GM23338 (cell line): ENCODE data around the gene DGKD. TPM values are rescaled to one million over a fixed set of nuclear protein-coding genes. Genes with fewer than 3 reads are reported as not detected.

Source experiments
- ATAC-seq: fragments of 200-7000 bp; cut with Tn5 transposase; 3 replicates; pipeline ENCODE4 v1.9.1; 2020
- DNase-seq: peaks from one replicate; pipeline ENCODE4 v3.0.0-alpha.2; 2015; ENCODE audit warnings: low spot score
- H2AFZ ChIP-seq: fragments of 200-600 bp; sonication (generic); 2 replicates; pipeline ENCODE4 v1.8.0; 2016; ENCODE audit warnings: antibody characterized with exemption, mild to moderate bottlenecking, moderate library complexity
- H3F3A ChIP-seq: fragments of 200-600 bp; sonication (generic); replicated peaks from 2 replicates; pipeline ENCODE4 v1.8.0; 2017; ENCODE audit warnings: antibody characterized with exemption, mixed run types, low read depth
- H3K27ac ChIP-seq: fragments of 200-600 bp; sonication (generic); 2 replicates; pipeline ENCODE4 v1.6.1; 2016; ENCODE audit warnings: low read depth
- H3K27me3 ChIP-seq: fragments of 200-600 bp; sonication (generic); 2 replicates; pipeline ENCODE4 v1.8.0; 2016; ENCODE audit warnings: mild to moderate bottlenecking, mixed run types, moderate library complexity; ENCODE audit not compliant: insufficient read depth
- H3K36me3 ChIP-seq: fragments of 200-600 bp; sonication (generic); 2 replicates; pipeline ENCODE4 v1.8.0; 2016; ENCODE audit warnings: mild to moderate bottlenecking; ENCODE audit not compliant: insufficient read depth
- H3K4me1 ChIP-seq: fragments of 200-600 bp; sonication (generic); 2 replicates; pipeline ENCODE4 v1.8.0; 2016; ENCODE audit warnings: mild to moderate bottlenecking, moderate library complexity; ENCODE audit not compliant: insufficient read depth
- H3K4me2 ChIP-seq: fragments of 200-600 bp; sonication (generic); 2 replicates; pipeline ENCODE4 v1.7.1; 2017; ENCODE audit warnings: mixed run types
- H3K4me3 ChIP-seq: fragments of 200-600 bp; sonication (generic); 2 replicates; pipeline ENCODE4 v1.6.1; 2016; ENCODE audit warnings: mixed run types
- H3K79me2 ChIP-seq: fragments of 200-600 bp; sonication (generic); replicated peaks from 2 replicates; pipeline ENCODE4 v1.8.0; 2017; ENCODE audit warnings: mild to moderate bottlenecking; ENCODE audit not compliant: insufficient read depth
- H3K9me2 ChIP-seq: fragments of 200-600 bp; sonication (generic); 2 replicates; pipeline ENCODE4 v1.8.0; 2017; ENCODE audit not compliant: insufficient read depth
- H4K20me1 ChIP-seq: fragments of 200-600 bp; sonication (generic); replicated peaks from 2 replicates; pipeline ENCODE4 v1.8.0; 2017; ENCODE audit warnings: mild to moderate bottlenecking; ENCODE audit not compliant: insufficient read depth
- H3K27ac Mint-ChIP-seq: 2 replicates; pipeline ENCODE4 v1.8.0; 2020; ENCODE audit warnings: inconsistent platforms, mild to moderate bottlenecking, moderate library complexity, mixed read lengths
- H3K27me3 Mint-ChIP-seq: 3 replicates; pipeline ENCODE4 v1.8.0; 2022; ENCODE audit warnings: low read depth, mild to moderate bottlenecking, moderate library complexity, mixed read lengths, inconsistent platforms; ENCODE audit not compliant: insufficient read depth, poor library complexity
- H3K36me3 Mint-ChIP-seq: 3 replicates; pipeline ENCODE4 v1.8.0; 2021; ENCODE audit warnings: low read depth, mild to moderate bottlenecking, inconsistent platforms, moderate library complexity, mixed read lengths
- H3K4me1 Mint-ChIP-seq: 3 replicates; pipeline ENCODE4 v1.8.0; 2020; ENCODE audit warnings: mild to moderate bottlenecking, inconsistent platforms, mixed read lengths
- H3K4me3 Mint-ChIP-seq: 3 replicates; pipeline ENCODE4 v1.8.0; 2021; ENCODE audit warnings: moderate library complexity, mild to moderate bottlenecking, inconsistent platforms, mixed read lengths
- H3K9me3 Mint-ChIP-seq: 3 replicates; pipeline ENCODE4 v1.8.0; 2020; ENCODE audit warnings: moderate library complexity, mild to moderate bottlenecking, inconsistent platforms, mixed read lengths
- CREB1 ChIP-seq: fragments of 250-450 bp; sonication (Bioruptor Pico); IDR thresholded peaks from 2 replicates; pipeline ENCODE4 v1.5.0; 2020; ENCODE audit warnings: low read depth, mild to moderate bottlenecking, moderate library complexity
- CTCF ChIP-seq, 2 experiments: fragments of 200-600 bp in 1 of 2; sonication (generic) in 1 of 2; conservative IDR thresholded peaks; 2 replicates each; pipeline versions ENCODE4 v1.5.1 to v1.6.1; 2016 to 2017; ENCODE audit warnings: antibody characterized with exemption in 2 of 2, low read depth in 2 of 2, mild to moderate bottlenecking in 2 of 2, moderate library complexity in 1 of 2
- EZH2 ChIP-seq: fragments of 200-600 bp; sonication (generic); IDR thresholded peaks from one replicate; pipeline ENCODE4 v1.8.0; 2017; ENCODE audit warnings: antibody characterized with exemption, mild to moderate bottlenecking, low read depth; ENCODE audit not compliant: unreplicated experiment
- EZH2phosphoT487 ChIP-seq: fragments of 200-600 bp; sonication (generic); IDR thresholded peaks from one replicate; pipeline ENCODE4 v1.8.1; 2018; ENCODE audit warnings: antibody characterized with exemption; ENCODE audit not compliant: unreplicated experiment
- JUNB ChIP-seq: IDR thresholded peaks from one replicate; pipeline ENCODE4 v1.6.1; 2016; ENCODE audit warnings: antibody characterized with exemption; ENCODE audit not compliant: unreplicated experiment
- NANOG ChIP-seq: IDR thresholded peaks from 2 replicates; pipeline ENCODE4 v1.6.1; 2016; ENCODE audit warnings: antibody characterized with exemption, borderline replicate concordance
- POLR2AphosphoS5 ChIP-seq: IDR thresholded peaks from 2 replicates; pipeline ENCODE4 v1.6.1; 2016; ENCODE audit warnings: antibody characterized with exemption, low read depth
- STAT1 ChIP-seq: IDR thresholded peaks from one replicate; pipeline ENCODE4 v1.6.1; 2016; ENCODE audit warnings: antibody characterized with exemption; ENCODE audit not compliant: unreplicated experiment
- ZNF114 ChIP-seq: fragments of 250-450 bp; sonication (Bioruptor Pico); IDR thresholded peaks from 2 replicates; pipeline ENCODE4 v1.5.0; 2020; ENCODE audit warnings: mild to moderate bottlenecking, moderate library complexity
- ZNF331 ChIP-seq: fragments of 250-450 bp; sonication (Bioruptor Pico); IDR thresholded peaks from 2 replicates; pipeline ENCODE4 v1.5.0; 2020; ENCODE audit warnings: low read depth, mild to moderate bottlenecking, moderate library complexity
- polyA plus RNA-seq: library from polyadenylated mRNA; unstranded; fragments of >200 nt; fragmentation: Nextera tagmentation; extraction: Ambion mirVana; gene quantifications from 2 replicates; pipeline ENCODE4 v1.2.1, GENCODE V29; 2016
- total RNA-seq: library from RNA; depleted of rRNA; stranded (reverse); fragments of >200 nt; shearing (Covaris generic); gene quantifications from 2 replicates; pipeline ENCODE4 v1.2.3, GENCODE V29; 2014
- TF ChIP-seq, protein P1 (sequence below): fragments of 250-450 bp; sonication (Bioruptor Pico); IDR thresholded peaks from 2 replicates; pipeline ENCODE4 v1.5.0; 2020; ENCODE audit warnings: mild to moderate bottlenecking, moderate library complexity

The DGKD gene
- total and polyA plus RNA-seq, 2 experiments from 2014 or later = 11.1 to 23.4 TPM

DNA sequence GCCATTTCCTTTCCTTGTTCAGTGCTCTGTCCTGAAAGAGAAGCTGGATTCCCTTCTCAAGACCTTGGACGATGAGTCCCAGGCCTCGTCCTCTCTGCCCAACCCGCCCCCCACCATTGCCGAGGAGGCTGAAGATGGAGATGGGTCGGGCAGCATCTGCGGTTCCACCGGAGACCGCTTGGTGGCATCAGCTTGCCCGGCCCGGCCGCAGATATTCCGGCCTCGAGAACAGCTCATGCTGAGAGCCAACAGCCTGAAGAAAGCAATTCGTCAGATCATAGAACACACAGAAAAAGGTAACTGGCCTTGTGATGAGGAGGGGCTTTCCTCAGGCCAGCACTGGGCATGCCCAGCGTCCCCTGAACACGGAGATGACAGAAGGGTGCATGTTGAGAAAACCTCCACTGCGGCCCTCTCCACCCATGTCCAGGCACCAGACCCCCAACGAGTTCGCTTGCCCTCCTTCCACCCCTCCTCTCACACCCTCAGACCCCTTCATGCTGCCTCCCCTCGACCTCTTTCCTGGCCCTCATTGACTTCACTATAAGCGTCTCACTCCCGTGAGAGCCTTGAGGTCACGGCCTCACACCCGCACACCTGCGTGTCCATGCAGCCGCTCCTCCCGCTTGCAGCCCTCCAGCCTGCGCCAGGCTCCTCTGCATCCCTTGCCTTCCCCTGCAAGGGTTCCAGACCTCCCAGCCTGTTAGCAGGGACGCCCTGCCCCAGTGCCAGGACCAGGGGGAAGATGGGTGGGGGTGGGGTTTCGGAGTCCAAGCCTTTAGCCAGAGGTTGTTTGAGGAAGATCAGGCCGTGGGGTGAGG, 95.0 kb downstream of the DGKD start:
- no peaks in the 10 kb centered on the region for H4K20me1 ChIP-seq
- peaks cover 2% of the 10 kb centered on the region; the same call in 1 of the 3 replicates for H3K9me3 Mint-ChIP-seq
- peaks cover 27% of the 10 kb centered on the region for H3K36me3 Mint-ChIP-seq
- no peak overlapping the region for H3K27ac ChIP-seq
- ATAC-seq = peak; percentile 87
- TF ChIP-seq NANOG (no peak), STAT1 (no peak), CTCF (conservative IDR thresholded peaks at IDR 0.05; ENCODE audit: low read depth in 2 of 2) (peak; percentile 65 to 78)
- H3K4me1 Mint-ChIP-seq = peaks cover 9% of the 10 kb centered on the region
- H3K79me2 ChIP-seq = no peaks in the 10 kb centered on the region
- H2AFZ ChIP-seq = no peak overlapping the region
- no peaks in the 10 kb centered on the region for H3K4me1 ChIP-seq
- H3F3A ChIP-seq = no peaks in the 10 kb centered on the region
- no peaks in the 10 kb centered on the region for H3K9me2 ChIP-seq
- peaks cover 3% of the 10 kb centered on the region; the same call in 1 of the 2 replicates for H3K36me3 ChIP-seq
- H3K27me3 Mint-ChIP-seq = peaks cover 13% of the 10 kb centered on the region
- no peak overlapping the region for H3K4me2 ChIP-seq
- 0 out of 2 replicates have a peak overlapping the region, but pooled peaks have one; percentile 43 for H3K27ac Mint-ChIP-seq
- no peaks in the 10 kb centered on the region for H3K27me3 ChIP-seq
- no peak overlapping the region; the same call in 2 of the 3 replicates for H3K4me3 Mint-ChIP-seq
- peak; percentile 81 for DNase-seq
- H3K4me3 ChIP-seq = no peak overlapping the region

- ATAC-seq = no peak
- H3K4me3 Mint-ChIP-seq = no peak overlapping the region
- H3K36me3 ChIP-seq = peaks cover 9% of the 10 kb centered on the region; the same call in 1 of the 2 replicates
- TF ChIP-seq EZH2phosphoT487 (no peak), EZH2 (no peak), NANOG (no peak), JUNB (no peak), POLR2AphosphoS5 (no peak), ZNF331 (CRISPR knock-in tag) (no peak), ZNF114 (CRISPR knock-in tag) (no peak), STAT1 (no peak), CREB1 (CRISPR knock-in tag) (no peak)
- TF ChIP-seq, protein P1, sequence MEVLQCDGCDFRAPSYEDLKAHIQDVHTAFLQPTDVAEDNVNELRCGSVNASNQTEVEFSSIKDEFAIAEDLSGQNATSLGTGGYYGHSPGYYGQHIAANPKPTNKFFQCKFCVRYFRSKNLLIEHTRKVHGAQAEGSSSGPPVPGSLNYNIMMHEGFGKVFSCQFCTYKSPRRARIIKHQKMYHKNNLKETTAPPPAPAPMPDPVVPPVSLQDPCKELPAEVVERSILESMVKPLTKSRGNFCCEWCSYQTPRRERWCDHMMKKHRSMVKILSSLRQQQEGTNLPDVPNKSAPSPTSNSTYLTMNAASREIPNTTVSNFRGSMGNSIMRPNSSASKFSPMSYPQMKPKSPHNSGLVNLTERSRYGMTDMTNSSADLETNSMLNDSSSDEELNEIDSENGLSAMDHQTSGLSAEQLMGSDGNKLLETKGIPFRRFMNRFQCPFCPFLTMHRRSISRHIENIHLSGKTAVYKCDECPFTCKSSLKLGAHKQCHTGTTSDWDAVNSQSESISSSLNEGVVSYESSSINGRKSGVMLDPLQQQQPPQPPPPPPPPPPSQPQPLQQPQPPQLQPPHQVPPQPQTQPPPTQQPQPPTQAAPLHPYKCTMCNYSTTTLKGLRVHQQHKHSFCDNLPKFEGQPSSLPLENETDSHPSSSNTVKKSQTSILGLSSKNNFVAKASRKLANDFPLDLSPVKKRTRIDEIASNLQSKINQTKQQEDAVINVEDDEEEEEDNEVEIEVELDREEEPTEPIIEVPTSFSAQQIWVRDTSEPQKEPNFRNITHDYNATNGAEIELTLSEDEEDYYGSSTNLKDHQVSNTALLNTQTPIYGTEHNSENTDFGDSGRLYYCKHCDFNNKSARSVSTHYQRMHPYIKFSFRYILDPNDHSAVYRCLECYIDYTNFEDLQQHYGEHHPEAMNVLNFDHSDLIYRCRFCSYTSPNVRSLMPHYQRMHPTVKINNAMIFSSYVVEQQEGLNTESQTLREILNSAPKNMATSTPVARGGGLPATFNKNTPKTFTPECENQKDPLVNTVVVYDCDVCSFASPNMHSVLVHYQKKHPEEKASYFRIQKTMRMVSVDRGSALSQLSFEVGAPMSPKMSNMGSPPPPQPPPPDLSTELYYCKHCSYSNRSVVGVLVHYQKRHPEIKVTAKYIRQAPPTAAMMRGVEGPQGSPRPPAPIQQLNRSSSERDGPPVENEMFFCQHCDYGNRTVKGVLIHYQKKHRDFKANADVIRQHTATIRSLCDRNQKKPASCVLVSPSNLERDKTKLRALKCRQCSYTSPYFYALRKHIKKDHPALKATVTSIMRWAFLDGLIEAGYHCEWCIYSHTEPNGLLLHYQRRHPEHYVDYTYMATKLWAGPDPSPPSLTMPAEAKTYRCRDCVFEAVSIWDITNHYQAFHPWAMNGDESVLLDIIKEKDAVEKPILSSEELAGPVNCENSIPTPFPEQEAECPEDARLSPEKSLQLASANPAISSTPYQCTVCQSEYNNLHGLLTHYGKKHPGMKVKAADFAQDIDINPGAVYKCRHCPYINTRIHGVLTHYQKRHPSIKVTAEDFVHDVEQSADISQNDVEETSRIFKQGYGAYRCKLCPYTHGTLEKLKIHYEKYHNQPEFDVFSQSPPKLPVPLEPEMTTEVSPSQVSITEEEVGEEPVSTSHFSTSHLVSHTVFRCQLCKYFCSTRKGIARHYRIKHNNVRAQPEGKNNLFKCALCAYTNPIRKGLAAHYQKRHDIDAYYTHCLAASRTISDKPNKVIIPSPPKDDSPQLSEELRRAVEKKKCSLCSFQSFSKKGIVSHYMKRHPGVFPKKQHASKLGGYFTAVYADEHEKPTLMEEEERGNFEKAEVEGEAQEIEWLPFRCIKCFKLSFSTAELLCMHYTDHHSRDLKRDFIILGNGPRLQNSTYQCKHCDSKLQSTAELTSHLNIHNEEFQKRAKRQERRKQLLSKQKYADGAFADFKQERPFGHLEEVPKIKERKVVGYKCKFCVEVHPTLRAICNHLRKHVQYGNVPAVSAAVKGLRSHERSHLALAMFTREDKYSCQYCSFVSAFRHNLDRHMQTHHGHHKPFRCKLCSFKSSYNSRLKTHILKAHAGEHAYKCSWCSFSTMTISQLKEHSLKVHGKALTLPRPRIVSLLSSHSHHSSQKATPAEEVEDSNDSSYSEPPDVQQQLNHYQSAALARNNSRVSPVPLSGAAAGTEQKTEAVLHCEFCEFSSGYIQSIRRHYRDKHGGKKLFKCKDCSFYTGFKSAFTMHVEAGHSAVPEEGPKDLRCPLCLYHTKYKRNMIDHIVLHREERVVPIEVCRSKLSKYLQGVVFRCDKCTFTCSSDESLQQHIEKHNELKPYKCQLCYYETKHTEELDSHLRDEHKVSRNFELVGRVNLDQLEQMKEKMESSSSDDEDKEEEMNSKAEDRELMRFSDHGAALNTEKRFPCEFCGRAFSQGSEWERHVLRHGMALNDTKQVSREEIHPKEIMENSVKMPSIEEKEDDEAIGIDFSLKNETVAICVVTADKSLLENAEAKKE (CRISPR knock-in tag) = no peak
Measured at GRCh38 chr2:233449921-233450863, 95.9 kb downstream of the DGKD start.

More at GRCh38 chr2:233449921-233450863, 95.9 kb downstream of the DGKD start:
- H2AFZ ChIP-seq = no peak overlapping the region
- H3K27me3 Mint-ChIP-seq = peaks cover 13% of the 10 kb centered on the region
- H3K79me2 ChIP-seq = no peaks in the 10 kb centered on the region
- H4K20me1 ChIP-seq = no peaks in the 10 kb centered on the region
- H3K4me1 Mint-ChIP-seq = peaks cover 9% of the 10 kb centered on the region
- peaks cover 2% of the 10 kb centered on the region; the same call in 1 of the 3 replicates for H3K9me3 Mint-ChIP-seq
- H3K4me1 ChIP-seq = no peaks in the 10 kb centered on the region
- no peak overlapping the region for H3K27ac Mint-ChIP-seq
- H3K27ac ChIP-seq = no peak overlapping the region
- peaks cover 31% of the 10 kb centered on the region for H3K36me3 Mint-ChIP-seq
- no peaks in the 10 kb centered on the region for H3F3A ChIP-seq
- no peaks in the 10 kb centered on the region for H3K9me2 ChIP-seq
- DNase-seq = no peak
- no peaks in the 10 kb centered on the region for H3K27me3 ChIP-seq
- H3K4me3 ChIP-seq = no peak overlapping the region
- no peak overlapping the region for H3K4me2 ChIP-seq
